Left colon (tissue), 2 donors: ENCODE results near the gene ECSCR. TPM values are rescaled to one million over a fixed set of nuclear protein-coding genes. Genes with fewer than 3 reads are reported as not detected.
A peak's percentile ranks its signal among the peaks of the same experiment; 100 is the strongest.

Source experiments
- ATAC-seq: fragments of 200-7000 bp; cut with Tn5 transposase; one replicate; pipeline ENCODE4 v1.9.1; 2020; ENCODE audit warnings: mild to moderate bottlenecking, moderate library complexity
- DNase-seq, 2 donors: peaks; one replicate each; pipeline ENCODE4 v3.0.0-alpha.2; 2020
- intact Hi-C, 2 donors: fragments of 100-400 bp; cut with DNase I in 1 of 2; cut with micrococcal nuclease in 1 of 2; formaldehyde crosslinking; loops; one replicate each; pipeline versions ENCODE4 v1.11.2 to v1.14.0; 2022; cut with DNase I, micrococcal nuclease
- total RNA-seq, 2 donors: library from RNA; stranded (reverse); fragmentation: NEBNext Ultra II Directional; extraction: Animal tissue kit (Norgen Biotek cat#: 25700); gene quantifications; one replicate each; pipeline ENCODE4 v1.2.1, GENCODE V29; 2021
- donor health status: DM: no; HTN: no; CAD: no.
- donor health status: DM: yes; HTN: yes; CAD: no.

ECSCR gene
- total RNA-seq, 2 donors from 2014 or later: 3.9 to 4.5 TPM

DNA sequence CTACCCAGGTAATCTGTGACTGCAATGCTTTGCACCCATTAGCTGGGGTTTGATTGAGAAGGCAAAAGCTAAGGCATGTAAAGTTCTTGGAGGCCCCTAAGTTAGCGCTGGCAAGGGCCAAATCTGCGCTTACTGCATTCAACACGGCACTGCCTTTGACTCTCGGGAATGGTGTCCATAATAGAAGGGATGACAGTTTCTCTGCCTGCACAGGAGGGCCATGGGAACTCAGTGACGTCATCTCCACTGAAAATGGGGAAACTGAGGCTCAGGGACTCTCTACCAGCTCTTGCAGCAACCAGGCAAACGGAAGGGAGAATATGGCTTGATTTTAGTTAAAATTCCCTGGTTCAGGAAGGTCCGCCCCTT lies 59.1 kb downstream of the ECSCR start:
- no peak for DNase-seq
- peak; percentile 9 for ATAC-seq
- intact Hi-C loops: no loop called here

DNA sequence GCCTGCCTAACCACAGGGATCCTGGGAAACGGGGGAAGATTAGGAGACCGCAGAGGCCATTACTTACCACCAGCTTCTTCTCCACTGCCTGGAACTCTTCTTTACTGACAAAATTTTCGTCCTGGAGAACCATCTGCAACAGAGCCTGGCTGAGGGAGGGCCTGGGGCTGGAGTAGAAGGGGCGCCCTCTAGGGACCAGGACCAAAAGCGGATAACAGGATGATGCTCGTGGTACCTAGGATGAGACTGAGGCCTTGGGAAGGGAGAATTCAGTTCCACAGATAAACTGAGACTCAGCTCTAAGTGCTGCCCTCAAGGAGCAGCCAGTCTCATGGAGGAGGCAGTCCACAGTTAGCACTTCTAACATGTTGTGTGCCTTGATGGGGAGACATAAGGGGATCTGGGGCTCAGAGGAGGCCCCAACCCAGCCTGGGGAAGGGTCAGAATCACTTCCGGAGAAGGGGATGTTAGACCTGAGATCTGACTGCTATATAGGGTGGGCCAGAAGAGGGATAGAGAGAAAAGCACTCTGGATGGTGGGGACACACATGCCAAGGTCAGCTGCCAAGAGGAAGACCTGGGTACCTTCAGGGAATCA lies 59.9 kb downstream of the ECSCR start:
- DNase-seq: no peak
- intact Hi-C loops: no loop called here
- peak; percentile 17 for ATAC-seq

DNA sequence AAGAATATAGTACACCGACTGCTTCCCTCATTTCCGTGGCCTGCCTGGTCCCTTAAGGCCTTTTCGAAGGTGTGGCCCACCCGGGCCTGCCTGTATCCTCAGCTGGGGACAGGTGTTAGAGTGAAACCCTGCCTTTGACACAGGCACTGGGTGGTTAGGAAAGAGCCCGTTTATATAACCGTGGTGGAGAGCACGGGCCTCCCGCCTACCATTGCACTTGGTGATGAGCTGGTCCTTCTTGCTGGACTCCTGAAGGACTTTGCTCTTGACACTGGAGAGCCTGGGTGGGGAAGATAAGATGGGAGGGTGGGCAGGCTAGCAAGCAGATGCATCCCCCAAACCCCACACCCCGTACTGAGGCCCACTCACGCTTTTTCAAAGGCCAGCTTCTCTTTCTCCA lies 61.0 kb downstream of the ECSCR start:
- ATAC-seq (no peak), DNase-seq (no peak)
- intact Hi-C loops: no loop called here

DNA sequence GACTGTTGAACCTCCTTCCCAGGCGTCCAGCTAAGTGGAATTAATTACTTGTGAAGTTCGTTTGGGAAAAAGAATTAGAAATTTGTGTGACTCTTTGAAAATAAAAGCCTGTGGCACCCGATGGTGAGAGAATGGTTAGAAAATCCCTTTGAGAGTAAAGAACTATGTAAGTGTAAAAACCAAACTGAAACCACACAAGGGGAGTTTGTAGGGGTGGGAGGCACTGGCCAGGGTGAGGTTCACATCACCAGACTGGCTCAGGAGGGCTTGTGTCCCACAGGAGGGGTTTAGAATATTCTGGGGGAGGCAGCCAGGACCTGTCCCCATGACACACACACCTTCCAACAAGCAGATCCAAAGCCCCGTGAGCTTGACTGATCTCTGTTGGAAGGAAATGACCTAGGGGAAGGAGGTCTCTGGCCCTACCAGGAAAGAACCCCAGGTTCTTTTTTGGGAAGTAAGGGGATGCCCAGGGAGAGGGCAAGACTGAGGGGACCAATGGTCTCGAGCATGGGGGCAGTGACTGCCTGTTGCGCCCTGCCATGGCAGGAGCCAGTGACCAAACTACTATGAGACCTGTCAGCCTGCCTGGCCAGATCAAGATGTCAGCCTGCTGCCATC lies 62.9 kb downstream of the ECSCR start:
- no peak for DNase-seq
- intact Hi-C loops: no loop called here
- ATAC-seq: no peak

Other genes starting within 250 kb of the ECSCR start
- 100 to 1,000 TPM in 1 of 2 donors, 10 to 100 TPM in 1; 98.4 to 106 TPM for gene MATR3, start 169.0 kb downstream of the ECSCR start, total RNA-seq
- gene PAIP2, start 120.9 kb downstream of the ECSCR start, total RNA-seq: 10 to 100 TPM; 28.0 to 47.5 TPM
- 1 to 10 TPM; 4.8 to 5.9 TPM for gene SLC23A1, start 79.4 kb downstream of the ECSCR start, total RNA-seq
- gene MZB1, start 72.8 kb downstream of the ECSCR start, total RNA-seq: 10 to 100 TPM in 1 of 2 donors, 1 to 10 TPM in 1; 6.0 to 36.9 TPM
- under 1 TPM; 0.42 to 0.55 TPM for gene PROB1, start 67.6 kb downstream of the ECSCR start, total RNA-seq
- 1 to 10 TPM; 3.6 to 3.8 TPM for gene SPATA24, start 58.7 kb downstream of the ECSCR start, total RNA-seq
- 1 to 10 TPM; 2.4 to 4.6 TPM for gene DNAJC18, start 23.2 kb downstream of the ECSCR start, total RNA-seq
- 1 to 10 TPM; 2.8 to 3.7 TPM for gene SMIM33, start 8.3 kb upstream of the ECSCR start, total RNA-seq
- gene STING1, start 20.0 kb upstream of the ECSCR start, total RNA-seq: 10 to 100 TPM; 25.0 to 55.6 TPM
- gene UBE2D2, start 98.6 kb upstream of the ECSCR start, total RNA-seq: 100 to 1,000 TPM; 139 to 152 TPM
- gene CXXC5, start 185.6 kb upstream of the ECSCR start, total RNA-seq: 10 to 100 TPM; 28.2 to 30.2 TPM